Nephron progenitor cell (in vitro differentiated cells): ENCODE data around the gene HTT-AS.

Experiments used
- DNase-seq: peaks from one replicate; pipeline ENCODE4 v3.0.0; 2021
- H3K27ac Mint-ChIP-seq: 2 replicates; pipeline ENCODE4 v1.8.0; 2021; ENCODE audit warnings: mild to moderate bottlenecking, moderate library complexity, mixed read lengths
- H3K27me3 Mint-ChIP-seq: 2 replicates; pipeline ENCODE4 v1.8.0; 2021; ENCODE audit warnings: mild to moderate bottlenecking, low read depth, mixed read lengths; ENCODE audit not compliant: poor library complexity
- H3K36me3 Mint-ChIP-seq: 2 replicates; pipeline ENCODE4 v1.8.0; 2021; ENCODE audit warnings: low read depth, mixed read lengths
- H3K4me1 Mint-ChIP-seq: 2 replicates; pipeline ENCODE4 v1.8.0; 2021; ENCODE audit warnings: mixed read lengths
- H3K4me3 Mint-ChIP-seq: 2 replicates; pipeline ENCODE4 v1.8.0; 2021; ENCODE audit warnings: mild to moderate bottlenecking, moderate library complexity, mixed read lengths
- H3K9me3 Mint-ChIP-seq: 2 replicates; pipeline ENCODE4 v1.8.0; 2021; ENCODE audit warnings: mild to moderate bottlenecking, moderate library complexity, mixed read lengths
- CTCF ChIP-seq: fragments of 200-600 bp; sonication (generic); IDR thresholded peaks from 2 replicates; pipeline ENCODE4 v1.5.0; 2021; ENCODE audit warnings: antibody characterized with exemption

Gene HTT-AS

GRCh38 chr4:3085948-3086670 is 11.8 kb upstream of the HTT-AS start:
- H3K4me3 Mint-ChIP-seq, result no peak overlapping the region
- H3K9me3 Mint-ChIP-seq, result no peaks in the 10 kb centered on the region
- H3K36me3 Mint-ChIP-seq, result peaks cover 59% of the 10 kb centered on the region
- no peak overlapping the region for H3K27ac Mint-ChIP-seq
- no peak for TF ChIP-seq CTCF
- no peaks in the 10 kb centered on the region for H3K4me1 Mint-ChIP-seq
- no peak for DNase-seq
- no peaks in the 10 kb centered on the region for H3K27me3 Mint-ChIP-seq

GRCh38 chr4:3083732-3084131 is 9.4 kb upstream of the HTT-AS start:
- Mint-ChIP-seq H3K4me3 (no peak overlapping the region), H3K36me3 (peaks cover 59% of the 10 kb centered on the region), H3K27me3 (no peaks in the 10 kb centered on the region), H3K27ac (no peak overlapping the region), H3K4me1 (peaks cover 10% of the 10 kb centered on the region), H3K9me3 (no peaks in the 10 kb centered on the region)
- TF ChIP-seq CTCF, result no peak
- DNase-seq, result no peak

GRCh38 chr4:3082925-3083515 is 8.7 kb upstream of the HTT-AS start:
- Mint-ChIP-seq H3K27me3 (no peaks in the 10 kb centered on the region), H3K27ac (peak overlapping the region; percentile 4), H3K36me3 (peaks cover 56% of the 10 kb centered on the region), H3K4me1 (peaks cover 14% of the 10 kb centered on the region), H3K4me3 (no peak overlapping the region), H3K9me3 (no peaks in the 10 kb centered on the region)
- no peak for DNase-seq
- no peak for TF ChIP-seq CTCF

GRCh38 chr4:3079694-3080123 is 5.4 kb upstream of the HTT-AS start:
- DNase-seq, result no peak
- Mint-ChIP-seq H3K9me3 (no peaks in the 10 kb centered on the region), H3K4me3 (no peak overlapping the region), H3K36me3 (peaks cover 39% of the 10 kb centered on the region), H3K27me3 (no peaks in the 10 kb centered on the region), H3K4me1 (peaks cover 41% of the 10 kb centered on the region), H3K27ac (peak overlapping the region; percentile 3)
- TF ChIP-seq CTCF, result no peak

- Mint-ChIP-seq H3K27me3 (no peaks in the 10 kb centered on the region), H3K4me3 (peak overlapping the region; percentile 53), H3K27ac (peak overlapping the region; percentile 84)
Observed at GRCh38 chr4:3077796-3078195, 3.5 kb upstream of the HTT-AS start.

More at GRCh38 chr4:3077796-3078195, 3.5 kb upstream of the HTT-AS start:
- no peaks in the 10 kb centered on the region for H3K9me3 Mint-ChIP-seq
- TF ChIP-seq CTCF, result no peak
- H3K36me3 Mint-ChIP-seq, result peaks cover 33% of the 10 kb centered on the region
- peaks cover 41% of the 10 kb centered on the region for H3K4me1 Mint-ChIP-seq
- DNase-seq, result no peak
